Prostate gland (tissue), 2 donors: ENCODE data around the gene REC114.

Experiments used
- CTCF ChIP-seq, 4 experiments: fragments of 200-600 bp in 2 of 4; fragments of 450-650 bp in 2 of 4; sonication (generic) in 2 of 4; IDR thresholded peaks; 1 replicate in 3 of 4; 2 replicates in 1 of 4; pipeline ENCODE4 v1.5.1; 2016 to 2019; ENCODE audit warnings: antibody characterized with exemption in 4 of 4, mild to moderate bottlenecking in 2 of 4, moderate library complexity in 2 of 4
- POLR2A ChIP-seq: fragments of 450-650 bp; IDR thresholded peaks from one replicate; pipeline ENCODE4 v1.6.1; 2016; ENCODE audit warnings: antibody characterized with exemption, mild to moderate bottlenecking

- no peak for TF ChIP-seq POLR2A
- no peak for TF ChIP-seq CTCF (IDR thresholded peaks at IDR 0.05)
Observed at GRCh38 chr15:73457334-73457733, 14.4 kb downstream of the REC114 start.
